GM12878 (cell line): ENCODE measurements around the gene TMEM79. TPM values are rescaled to one million over a fixed set of nuclear protein-coding genes. Genes with fewer than 3 reads are reported as not detected.

Source experiments
- ATAC-seq: fragments of 200-7000 bp; cut with Tn5 transposase; 3 replicates; pipeline ENCODE4 v1.9.1; 2020; ENCODE audit warnings: mild to moderate bottlenecking, moderate library complexity
- BruUV-seq: library from RNA; stranded (reverse); fragments of 400-500 nt; replicated peaks from 2 replicates; lab custom pipeline; 2021; lab: Mats Ljungman, UMichigan
- CTCF ChIA-PET: fragments of 300-600 bp; sonication (Branson Sonifier 250); formaldehyde crosslinking; extraction: SDS; loops from one replicate; lab custom pipeline; 2021; ENCODE audit warnings: inconsistent platforms; lab: Yijun Ruan, JAX
- POLR2A ChIA-PET: fragments of 350-600 bp; formaldehyde crosslinking; extraction: SDS; loops from one replicate; lab custom pipeline; 2021; ENCODE audit warnings: inconsistent platforms; lab: Charles Lee
- RAD21 ChIA-PET: fragments of 300-600 bp; sonication (Branson Sonifier 250); formaldehyde crosslinking; loops from one replicate; lab custom pipeline; 2023; ENCODE audit warnings: antibody characterized with exemption; ENCODE audit not compliant: unreplicated experiment; lab: Charles Lee
- SMC1A ChIA-PET: fragments of 300-600 bp; sonication (Branson Sonifier 250); formaldehyde crosslinking; loops from one replicate; lab custom pipeline; 2023; ENCODE audit not compliant: unreplicated experiment, uncharacterized antibody; lab: Charles Lee
- DNase-seq: peaks from one replicate; pipeline ENCODE4 v3.0.0-alpha.2; 2011; ENCODE audit warnings: low read depth, low spot score
- FAIRE-seq: peaks from 3 replicates; lab custom pipeline; 2011; peaks lifted over from hg19 to GRCh38; lab: Jason Lieb, UNC
- H2AFZ ChIP-seq: 2 replicates; pipeline ENCODE4 v1.6.0; 2011; ENCODE audit warnings: low read depth, low read length, control low read depth; ENCODE audit not compliant: control insufficient read depth
- H3K27ac ChIP-seq: 2 replicates; pipeline ENCODE4 v1.5.1; 2011; ENCODE audit warnings: control low read depth; ENCODE audit not compliant: control insufficient read depth, insufficient read depth
- H3K27me3 ChIP-seq, 2 experiments: replicated peaks in 1 of 2; 2 replicates each; pipeline versions ENCODE4 v1.6.0 to v1.6.1; 2011; ENCODE audit warnings: low read length in 1 of 2; ENCODE audit not compliant: control insufficient read depth in 2 of 2, insufficient read depth in 2 of 2
- H3K36me3 ChIP-seq, 2 experiments: 2 replicates each; pipeline ENCODE4 v1.5.1; 2011; ENCODE audit warnings: low read length in 1 of 2; ENCODE audit not compliant: control insufficient read depth in 2 of 2, insufficient read depth in 2 of 2
- H3K4me1 ChIP-seq: 2 replicates; pipeline ENCODE4 v1.6.1; 2011; ENCODE audit warnings: mild to moderate bottlenecking, low read length, moderate library complexity, mixed read lengths; ENCODE audit not compliant: control insufficient read depth, insufficient read depth
- H3K4me2 ChIP-seq: 2 replicates; pipeline ENCODE4 v1.6.0; 2011; ENCODE audit warnings: control low read depth; ENCODE audit not compliant: control insufficient read depth, insufficient read depth
- H3K4me3 ChIP-seq: fragments of 200-600 bp; sonication (generic); 2 replicates; pipeline ENCODE4 v1.5.1; 2016
- H3K79me2 ChIP-seq: 2 replicates; pipeline ENCODE4 v1.6.0; 2011; ENCODE audit warnings: low read length; ENCODE audit not compliant: control insufficient read depth, insufficient read depth
- H3K9ac ChIP-seq: 2 replicates; pipeline ENCODE4 v1.8.0; 2011; ENCODE audit warnings: low read length, control low read depth, mixed read lengths; ENCODE audit not compliant: control insufficient read depth, insufficient read depth
- H3K9me3 ChIP-seq: replicated peaks from 3 replicates; pipeline ENCODE4 v1.5.1; 2011; ENCODE audit warnings: mild to moderate bottlenecking, low read length; ENCODE audit not compliant: control insufficient read depth, insufficient read depth
- H4K20me1 ChIP-seq: 2 replicates; pipeline ENCODE4 v1.6.0; 2011; ENCODE audit not compliant: control insufficient read depth, insufficient read depth
- CBX3 ChIP-seq: fragments of 200-600 bp; sonication (generic); IDR thresholded peaks from 2 replicates; pipeline ENCODE4 v1.6.1; 2016; ENCODE audit warnings: low read depth, borderline replicate concordance
- CREB1 ChIP-seq: IDR thresholded peaks from 2 replicates; pipeline ENCODE4 v1.6.1; 2012; ENCODE audit warnings: low read depth, mild to moderate bottlenecking, inconsistent platforms
- FOXM1 ChIP-seq: IDR thresholded peaks from 2 replicates; pipeline ENCODE4 v1.6.1; 2012; ENCODE audit warnings: low read depth, mild to moderate bottlenecking, inconsistent platforms, low read length, moderate library complexity
- IRF4 ChIP-seq: IDR thresholded peaks from 2 replicates; pipeline ENCODE4 v1.6.1; 2011; ENCODE audit warnings: low read depth, low read length
- MEF2A ChIP-seq: IDR thresholded peaks from 2 replicates; pipeline ENCODE4 v1.6.1; 2011; ENCODE audit warnings: low read depth, mild to moderate bottlenecking, low read length, moderate library complexity; ENCODE audit not compliant: insufficient read depth
- MEF2B ChIP-seq: fragments of 450-650 bp; IDR thresholded peaks from 2 replicates; pipeline ENCODE4 v1.6.1; 2018; ENCODE audit warnings: mild to moderate bottlenecking, moderate library complexity; ENCODE audit not compliant: partially characterized antibody, poor library complexity, severe bottlenecking
- MYC ChIP-seq: IDR thresholded peaks from 2 replicates; pipeline ENCODE4 v1.6.1; 2011; ENCODE audit warnings: mild to moderate bottlenecking, low read length, moderate library complexity, inconsistent platforms; ENCODE audit not compliant: insufficient read depth, insufficient replicate concordance, insufficient read length, severe bottlenecking
- RAD21 ChIP-seq: IDR thresholded peaks from 2 replicates; pipeline ENCODE4 v1.6.1; 2011; ENCODE audit warnings: mild to moderate bottlenecking, low read depth, low read length, moderate library complexity; ENCODE audit not compliant: insufficient read depth
- SIN3A ChIP-seq: IDR thresholded peaks from 2 replicates; pipeline ENCODE4 v1.6.1; 2012; ENCODE audit warnings: low read depth, low read length, improper control_type of control experiment
- SMC3 ChIP-seq: IDR thresholded peaks from 2 replicates; pipeline ENCODE4 v1.6.1; 2011; ENCODE audit warnings: low read length, improper control_type of control experiment, borderline replicate concordance
- ZNF24 ChIP-seq: fragments of 450-650 bp; IDR thresholded peaks from 2 replicates; pipeline ENCODE4 v1.6.1; 2017; ENCODE audit warnings: antibody characterized with exemption, mild to moderate bottlenecking
- ZSCAN29 ChIP-seq: fragments of 450-650 bp; IDR thresholded peaks from 2 replicates; pipeline ENCODE4 v1.6.1; 2017; ENCODE audit warnings: mild to moderate bottlenecking, moderate library complexity
- WGBS: methylation state at CpG from one replicate; pipeline ENCODE4 v1.1.6; 2016; ENCODE audit warnings: low lambda C conversion rate; ENCODE audit not compliant: insufficient replicate concordance, insufficient coverage; ENCODE audit errors: missing lambda C conversion rate; 5-methylcytosine and 5-hydroxymethylcytosine counted together
- in situ Hi-C: fragments of 300-500 bp; cut with MboI; formaldehyde crosslinking; loops from 9 replicates; pipeline ENCODE4 v1.14.3; 2018; ENCODE audit warnings: mixed read lengths
- intact Hi-C: fragments of 100-400 bp; cut with micrococcal nuclease; formaldehyde crosslinking; loops from one replicate; pipeline ENCODE4 v1.14.2; 2022; ENCODE audit not compliant: unreplicated experiment
- polyA plus RNA-seq, 11 experiments: library from polyadenylated mRNA; depleted of rRNA in 4 of 11; unstranded in 6 of 11; stranded (reverse) in 5 of 11; fragments of >200 nt; fragmentation: Nextera tagmentation in 4 of 11; fragmentation: Illumina TruSeq in 1 of 11; extraction: Ambion mirVana in 4 of 11; extraction: Trizol in 1 of 11; gene quantifications; 1 replicate in 1 of 11; 2 replicates in 10 of 11; pipeline versions ENCODE4 v1.2.1 to v1.2.3, GENCODE V29; 2011 to 2016; ENCODE audit warnings: inconsistent platforms in 2 of 11, missing spikeins in 2 of 11, low read depth in 1 of 11
- total RNA-seq, 4 experiments: library from RNA; depleted of rRNA in 3 of 4; stranded (reverse); fragments of >200 nt in 3 of 4; fragmentation: Illumina TruSeq in 1 of 4; extraction: Trizol in 1 of 4; gene quantifications; 2 replicates each; pipeline versions ENCODE4 v1.2.1 to v1.2.3, GENCODE V29; 2013 to 2021
- TF ChIP-seq, protein P1 (sequence below): fragments of 450-650 bp; IDR thresholded peaks from 2 replicates; pipeline ENCODE4 v1.6.1; 2014; ENCODE audit warnings: mild to moderate bottlenecking
- TF ChIP-seq, protein P2 (sequence below): IDR thresholded peaks from 2 replicates; pipeline ENCODE4 v1.6.1; 2011; ENCODE audit warnings: low read depth, low read length, improper control_type of control experiment, borderline replicate concordance
- TF ChIP-seq, protein P3 (sequence below): IDR thresholded peaks from 2 replicates; pipeline ENCODE4 v1.6.1; 2011; ENCODE audit warnings: low read depth, mild to moderate bottlenecking, low read length, moderate library complexity, borderline replicate concordance; ENCODE audit errors: extremely low read depth

TMEM79 gene
- total and polyA plus RNA-seq, 10 of the 15 experiments (the other 5 are each of a cell fraction or from before 2014, with no cell fraction given) = 0.47 to 5.2 (median 3.8) TPM

DNA sequence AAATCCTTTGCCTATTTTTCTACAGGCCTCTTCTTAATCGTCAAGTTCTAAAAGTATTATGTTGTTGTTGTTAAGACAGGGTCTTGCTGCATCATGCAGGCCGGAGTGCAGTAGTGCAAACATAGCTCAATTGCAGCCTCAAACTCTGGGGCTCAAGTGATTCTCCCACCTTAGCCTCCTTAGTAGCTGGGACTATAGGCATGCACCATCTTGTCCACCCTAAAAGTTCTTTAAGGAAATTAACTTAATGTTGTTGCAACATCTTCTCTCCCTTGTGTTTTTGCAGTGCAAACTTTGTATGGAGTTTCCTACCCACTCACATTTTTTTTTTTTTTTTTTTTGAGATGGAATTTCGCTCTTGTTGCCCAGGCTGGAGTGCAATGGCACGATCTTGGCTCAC lies 19.1 kb downstream of the TMEM79 start:
- Histone ChIP-seq H4K20me1 (no peaks in the 10 kb centered on the region), H3K9me3 (no peaks in the 10 kb centered on the region), H2AFZ (no peak overlapping the region), H3K4me1 (no peaks in the 10 kb centered on the region), H3K4me3 (no peak overlapping the region), H3K27me3 (no peaks in the 10 kb centered on the region), H3K79me2 (no peaks in the 10 kb centered on the region), H3K36me3 (peaks cover 5 to 9% of the 10 kb centered on the region in 2 experiments), H3K9ac (no peak overlapping the region), H3K27ac (no peak overlapping the region), H3K4me2 (no peak overlapping the region)
- ChIA-PET POLR2A (interaction anchor here (0.9 to 1.2 kb wide), 2 partner anchors 16 to 137 kb away, joined by 3 read pairs; no protein-coding TSS in a partner anchor), SMC1A (interaction anchor here (1.3 kb wide), 1 partner anchor 22 kb away, joined by 3 read pairs; no protein-coding TSS in a partner anchor), RAD21 (no interaction called here), CTCF (interaction anchor here (1.2 to 1.4 kb wide), 2 partner anchors 16 to 17 kb away, joined by 3 to 5 read pairs; no protein-coding TSS in a partner anchor)
- DNase-seq (no peak), FAIRE-seq (no peak), ATAC-seq (no peak)
- in situ Hi-C loops = no loop called here
- intact Hi-C loops = no loop called here
- BruUV-seq = no TSS peak
- 96% methylated on average over 2 of the region's 4 CpGs for WGBS
- TF ChIP-seq FOXM1 (no peak), ZNF24 (no peak)

DNA sequence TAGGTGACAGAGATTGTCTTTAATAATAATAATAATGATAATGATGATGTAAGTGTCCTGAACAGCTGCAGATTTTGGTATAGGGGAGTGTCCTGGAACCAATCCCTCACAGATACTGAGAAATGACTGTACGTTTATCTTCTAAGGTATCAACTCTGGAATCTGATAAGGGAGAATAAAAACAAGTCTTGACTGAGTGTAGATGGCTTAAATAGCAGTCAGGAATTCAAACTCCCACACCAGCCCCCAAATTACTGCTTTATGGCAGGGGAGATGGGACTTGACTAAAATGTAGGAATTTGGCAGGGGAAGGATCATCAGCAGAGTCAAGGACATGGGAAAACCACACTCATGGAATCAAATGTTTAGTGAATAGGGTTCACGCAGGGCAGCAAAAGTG lies 21.1 kb downstream of the TMEM79 start:
- peaks cover 8 to 24% of the 10 kb centered on the region in 2 experiments for H3K36me3 ChIP-seq
- intact Hi-C loops = no loop called here
- SMC1A ChIA-PET = interaction anchor here (1.2 kb wide), 1 partner anchor 67 kb away, joined by 3 read pairs; no protein-coding TSS in a partner anchor
- H3K27me3 ChIP-seq = no peaks in the 10 kb centered on the region
- H3K9me3 ChIP-seq = no peaks in the 10 kb centered on the region
- in situ Hi-C loops = no loop called here
- POLR2A ChIA-PET = no interaction called here
- ATAC-seq (no peak), FAIRE-seq (no peak), DNase-seq (no peak)
- whole genome bisulfite sequencing = 100% methylated on average over 2 of the region's 2 CpGs
- H3K27ac ChIP-seq = no peak overlapping the region
- no peaks in the 10 kb centered on the region for H3K4me1 ChIP-seq
- H3K79me2 ChIP-seq = no peaks in the 10 kb centered on the region
- CTCF ChIA-PET = no interaction called here
- RAD21 ChIA-PET = no interaction called here
- H4K20me1 ChIP-seq = no peaks in the 10 kb centered on the region
- no peak overlapping the region for H3K4me2 ChIP-seq
- no peak overlapping the region for H2AFZ ChIP-seq
- H3K9ac ChIP-seq = no peak overlapping the region
- H3K4me3 ChIP-seq = no peak overlapping the region
- BruUV-seq = no TSS peak
- TF ChIP-seq IRF4 (no peak), CBX3 (no peak), ZSCAN29 (no peak), MEF2A (no peak), SIN3A (no peak), MEF2B (no peak), SMC3 (no peak), RAD21 (no peak), MYC (no peak), CREB1 (no peak)
- TF ChIP-seq, protein P1, sequence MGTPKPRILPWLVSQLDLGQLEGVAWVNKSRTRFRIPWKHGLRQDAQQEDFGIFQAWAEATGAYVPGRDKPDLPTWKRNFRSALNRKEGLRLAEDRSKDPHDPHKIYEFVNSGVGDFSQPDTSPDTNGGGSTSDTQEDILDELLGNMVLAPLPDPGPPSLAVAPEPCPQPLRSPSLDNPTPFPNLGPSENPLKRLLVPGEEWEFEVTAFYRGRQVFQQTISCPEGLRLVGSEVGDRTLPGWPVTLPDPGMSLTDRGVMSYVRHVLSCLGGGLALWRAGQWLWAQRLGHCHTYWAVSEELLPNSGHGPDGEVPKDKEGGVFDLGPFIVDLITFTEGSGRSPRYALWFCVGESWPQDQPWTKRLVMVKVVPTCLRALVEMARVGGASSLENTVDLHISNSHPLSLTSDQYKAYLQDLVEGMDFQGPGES = no peak
- TF ChIP-seq, protein P2, sequence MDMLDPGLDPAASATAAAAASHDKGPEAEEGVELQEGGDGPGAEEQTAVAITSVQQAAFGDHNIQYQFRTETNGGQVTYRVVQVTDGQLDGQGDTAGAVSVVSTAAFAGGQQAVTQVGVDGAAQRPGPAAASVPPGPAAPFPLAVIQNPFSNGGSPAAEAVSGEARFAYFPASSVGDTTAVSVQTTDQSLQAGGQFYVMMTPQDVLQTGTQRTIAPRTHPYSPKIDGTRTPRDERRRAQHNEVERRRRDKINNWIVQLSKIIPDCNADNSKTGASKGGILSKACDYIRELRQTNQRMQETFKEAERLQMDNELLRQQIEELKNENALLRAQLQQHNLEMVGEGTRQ = no peak
- TF ChIP-seq, protein P3, sequence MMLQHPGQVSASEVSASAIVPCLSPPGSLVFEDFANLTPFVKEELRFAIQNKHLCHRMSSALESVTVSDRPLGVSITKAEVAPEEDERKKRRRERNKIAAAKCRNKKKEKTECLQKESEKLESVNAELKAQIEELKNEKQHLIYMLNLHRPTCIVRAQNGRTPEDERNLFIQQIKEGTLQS = no peak
